Natural killer cell (primary cell): Measurements from ENCODE around the gene CPEB4. TPM values are rescaled to one million over a fixed set of nuclear protein-coding genes. Genes with fewer than 3 reads are reported as not detected.
A peak's percentile ranks its signal among the peaks of the same experiment; 100 is the strongest.

Experiments
- ATAC-seq, 3 donors: fragments of 150-1000 bp in 2 of 3; fragments of 200-7000 bp in 1 of 3; cut with Tn5 transposase; 1 replicate in 1 of 3; 2 replicates in 2 of 3; pipeline ENCODE4 v1.10.0; 2021; ENCODE audit warnings: mild to moderate bottlenecking in 2 of 3, moderate library complexity in 2 of 3
- DNase-seq, 2 donors: peaks; one replicate each; pipeline versions ENCODE4 v3.0.0 to v3.0.0-alpha.2; 2013 to 2021; ENCODE audit warnings: mixed read lengths in 1 of 2
- H3K27ac ChIP-seq: one replicate; pipeline ENCODE4 v1.5.1; 2013; ENCODE audit warnings: mild to moderate bottlenecking, low read length
- H3K27me3 ChIP-seq: one replicate; pipeline ENCODE4 v1.6.1; 2013; ENCODE audit warnings: low read length; ENCODE audit not compliant: control insufficient read depth, insufficient read depth
- H3K36me3 ChIP-seq: one replicate; pipeline ENCODE4 v1.6.1; 2013; ENCODE audit warnings: low read length; ENCODE audit not compliant: control insufficient read depth, insufficient read depth
- H3K4me1 ChIP-seq: one replicate; pipeline ENCODE4 v1.6.1; 2013; ENCODE audit warnings: low read length; ENCODE audit not compliant: control insufficient read depth, insufficient read depth
- H3K4me3 ChIP-seq: one replicate; pipeline ENCODE4 v1.5.1; 2013; ENCODE audit warnings: low read length
- H3K9me3 ChIP-seq: one replicate; pipeline ENCODE4 v1.6.1; 2013; ENCODE audit warnings: low read length; ENCODE audit not compliant: control insufficient read depth, insufficient read depth
- H3K27ac Mint-ChIP-seq, 2 donors: one replicate each; pipeline ENCODE4 v1.8.0; 2022; ENCODE audit warnings: mild to moderate bottlenecking in 2 of 2, mixed read lengths in 2 of 2, moderate library complexity in 1 of 2
- H3K27me3 Mint-ChIP-seq, 2 donors: one replicate each; pipeline ENCODE4 v1.8.0; 2022; ENCODE audit warnings: low read depth in 2 of 2, mixed read lengths in 2 of 2
- H3K36me3 Mint-ChIP-seq: one replicate; pipeline ENCODE4 v1.8.0; 2022; ENCODE audit warnings: mixed read lengths
- H3K4me1 Mint-ChIP-seq, 2 donors: one replicate each; pipeline ENCODE4 v1.8.0; 2022; ENCODE audit warnings: mixed read lengths in 2 of 2
- H3K4me3 Mint-ChIP-seq: one replicate; pipeline ENCODE4 v1.8.0; 2022; ENCODE audit warnings: mild to moderate bottlenecking, moderate library complexity, mixed read lengths
- H3K9me3 Mint-ChIP-seq, 2 donors: one replicate each; pipeline ENCODE4 v1.8.0; 2022; ENCODE audit warnings: mixed read lengths in 2 of 2
- CTCF ChIP-seq: fragments of 200-600 bp; IDR thresholded peaks from one replicate; pipeline ENCODE4 v1.8.0; 2022; ENCODE audit warnings: antibody characterized with exemption
- WGBS: methylation state at CpG from one replicate; pipeline ENCODE4 v1.1.7; 2013; ENCODE audit warnings: missing lambda C conversion rate; ENCODE audit not compliant: insufficient coverage; 5-methylcytosine and 5-hydroxymethylcytosine counted together
- intact Hi-C: fragments of 100-400 bp; cut with micrococcal nuclease; formaldehyde crosslinking; loops from one replicate; pipeline ENCODE4 v1.14.2; 2022
- total RNA-seq, 4 donors: library from RNA; stranded (reverse); fragments of 120-200 nt in 1 of 4; gene quantifications; one replicate each; pipeline versions ENCODE4 v1.2.3 to v1.2.4, GENCODE V29; 2013 to 2022

CPEB4 gene
- total RNA-seq, 3 donors from 2014 or later (not counting 1 experiment from before 2014, with no cell fraction given): 44.4 to 60.4 (median 55.1) TPM

GRCh38 chr5:173971681-173972345 lies 83.7 kb downstream of the CPEB4 start:
- no peaks in the 10 kb centered on the region for H3K9me3 ChIP-seq
- intact Hi-C loops: loop anchor here (2.0 kb wide), 1 partner anchor 73 kb away; no protein-coding TSS in a partner anchor
- H3K36me3 ChIP-seq: no peaks in the 10 kb centered on the region
- no peaks in the 10 kb centered on the region for H3K27me3 ChIP-seq
- H3K27me3 Mint-ChIP-seq: peaks cover 25 to 29% of the 10 kb centered on the region in 2 donors
- peaks cover 8 to 13% of the 10 kb centered on the region in 2 donors for H3K4me1 Mint-ChIP-seq
- no peak overlapping the region for H3K4me3 Mint-ChIP-seq
- no peak overlapping the region for H3K27ac Mint-ChIP-seq
- 92% methylated on average over 5 of the region's 5 CpGs for WGBS
- no peak overlapping the region for H3K4me3 ChIP-seq
- no peak for TF ChIP-seq CTCF
- no peak for DNase-seq
- H3K4me1 ChIP-seq: peaks cover 12% of the 10 kb centered on the region
- no peak for ATAC-seq
- H3K36me3 Mint-ChIP-seq: no peaks in the 10 kb centered on the region
- no peak overlapping the region for H3K27ac ChIP-seq
- H3K9me3 Mint-ChIP-seq: no peaks in the 10 kb centered on the region

GRCh38 chr5:173972607-173972924 lies 84.4 kb downstream of the CPEB4 start:
- peaks cover 12% of the 10 kb centered on the region for H3K4me1 ChIP-seq
- H3K36me3 ChIP-seq: no peaks in the 10 kb centered on the region
- TF ChIP-seq CTCF: no peak
- no peaks in the 10 kb centered on the region for H3K9me3 ChIP-seq
- Mint-ChIP-seq H3K36me3 (no peaks in the 10 kb centered on the region), H3K27me3 (peaks cover 29 to 35% of the 10 kb centered on the region in 2 donors), H3K4me3 (no peak overlapping the region), H3K9me3 (no peaks in the 10 kb centered on the region), H3K27ac (no peak overlapping the region), H3K4me1 (peaks cover 8 to 13% of the 10 kb centered on the region in 2 donors)
- ATAC-seq: no peak
- no peak overlapping the region for H3K4me3 ChIP-seq
- WGBS: 75% methylated on average over 3 of the region's 6 CpGs
- no peaks in the 10 kb centered on the region for H3K27me3 ChIP-seq
- H3K27ac ChIP-seq: no peak overlapping the region
- intact Hi-C loops: no loop called here
- peak in 1 of 2 donors; percentile 9 for DNase-seq

- H3K36me3 Mint-ChIP-seq: no peaks in the 10 kb centered on the region
- no peaks in the 10 kb centered on the region for H3K9me3 Mint-ChIP-seq
- no peak overlapping the region for H3K27ac ChIP-seq
- H3K36me3 ChIP-seq: no peaks in the 10 kb centered on the region
- DNase-seq (peak; percentile 61 to 88), ATAC-seq (peak; percentile 81 to 92 (median 88))
- H3K9me3 ChIP-seq: no peaks in the 10 kb centered on the region
- WGBS: 15% methylated on average over 30 of the region's 30 CpGs
- peaks cover 30 to 39% of the 10 kb centered on the region in 2 donors for H3K27me3 Mint-ChIP-seq
- no peaks in the 10 kb centered on the region for H3K27me3 ChIP-seq
- peak; percentile 76 for TF ChIP-seq CTCF
- peaks cover 8 to 13% of the 10 kb centered on the region in 2 donors for H3K4me1 Mint-ChIP-seq
- peak overlapping the region in 1 of 2 donors; percentile 31 for H3K27ac Mint-ChIP-seq
- peak overlapping the region; percentile 77 for H3K4me3 Mint-ChIP-seq
- peaks cover 12% of the 10 kb centered on the region for H3K4me1 ChIP-seq
- H3K4me3 ChIP-seq: peak overlapping the region; percentile 10
- intact Hi-C loops: loop anchor here (1.0 kb wide), 2 partner anchors 354 to 679 kb away; no protein-coding TSS in a partner anchor
Measured at GRCh38 chr5:173972925-173973615, 84.9 kb downstream of the CPEB4 start.
